PFSK-1 (cell line): ENCODE results near the gene NSDHL.

ENCODE experiments used
- FOXP2 ChIP-seq: optimal IDR thresholded peaks from 2 replicates; pipeline ENCODE3; 2011; ENCODE audit warnings: borderline replicate concordance, control low read depth, inconsistent platforms; ENCODE audit not compliant: insufficient read depth; ENCODE audit errors: extremely low read length, extremely low read depth
- POLR2AphosphoS5 ChIP-seq: IDR thresholded peaks from 2 replicates; pipeline ENCODE4 v1.6.1; 2012; ENCODE audit warnings: low read depth, mild to moderate bottlenecking, control low read depth, low read length, moderate library complexity
- SIN3A ChIP-seq: IDR thresholded peaks from 2 replicates; pipeline ENCODE4 v1.6.1; 2012; ENCODE audit warnings: mild to moderate bottlenecking, low read length, moderate library complexity, borderline replicate concordance; ENCODE audit not compliant: insufficient read depth
- TAF1 ChIP-seq: IDR thresholded peaks from 2 replicates; pipeline ENCODE4 v1.6.1; 2012; ENCODE audit warnings: low read length, control low read depth, borderline replicate concordance; ENCODE audit not compliant: insufficient read depth
- TF ChIP-seq, protein P1 (sequence below), 2 experiments: IDR thresholded peaks; 2 replicates each; pipeline versions ENCODE4 v1.6.1 to v1.8.0; 2011 to 2012; ENCODE audit warnings: low read depth in 2 of 2, low read length in 2 of 2, control low read depth in 1 of 2, inconsistent platforms in 1 of 2, mild to moderate bottlenecking in 1 of 2, moderate library complexity in 1 of 2; ENCODE audit not compliant: insufficient read depth in 1 of 2

The NSDHL gene

DNA sequence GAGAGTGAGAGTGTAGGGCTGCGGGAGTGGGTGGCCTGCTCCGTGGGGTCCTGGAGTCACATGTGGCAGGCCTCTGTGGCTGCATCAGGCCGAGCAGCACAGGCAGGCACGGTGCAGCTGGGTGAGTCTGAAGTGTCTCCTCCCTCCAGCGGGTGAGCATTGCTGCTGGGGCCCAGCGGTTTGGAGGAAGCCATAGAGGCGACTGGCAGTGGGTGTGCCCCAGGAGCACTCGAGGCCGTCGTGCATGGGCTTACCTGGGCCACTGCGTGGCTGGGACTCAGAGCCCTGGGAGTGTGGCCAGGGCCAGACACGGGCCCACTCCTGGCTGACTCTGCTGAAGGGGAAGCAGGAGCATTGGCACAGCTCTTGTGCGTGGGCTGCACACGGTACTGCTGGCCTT is 77.6 kb downstream of the NSDHL start:
- no peak for TF ChIP-seq TAF1
- no peak for TF ChIP-seq FOXP2
- TF ChIP-seq SIN3A: no peak
- TF ChIP-seq, protein P1, sequence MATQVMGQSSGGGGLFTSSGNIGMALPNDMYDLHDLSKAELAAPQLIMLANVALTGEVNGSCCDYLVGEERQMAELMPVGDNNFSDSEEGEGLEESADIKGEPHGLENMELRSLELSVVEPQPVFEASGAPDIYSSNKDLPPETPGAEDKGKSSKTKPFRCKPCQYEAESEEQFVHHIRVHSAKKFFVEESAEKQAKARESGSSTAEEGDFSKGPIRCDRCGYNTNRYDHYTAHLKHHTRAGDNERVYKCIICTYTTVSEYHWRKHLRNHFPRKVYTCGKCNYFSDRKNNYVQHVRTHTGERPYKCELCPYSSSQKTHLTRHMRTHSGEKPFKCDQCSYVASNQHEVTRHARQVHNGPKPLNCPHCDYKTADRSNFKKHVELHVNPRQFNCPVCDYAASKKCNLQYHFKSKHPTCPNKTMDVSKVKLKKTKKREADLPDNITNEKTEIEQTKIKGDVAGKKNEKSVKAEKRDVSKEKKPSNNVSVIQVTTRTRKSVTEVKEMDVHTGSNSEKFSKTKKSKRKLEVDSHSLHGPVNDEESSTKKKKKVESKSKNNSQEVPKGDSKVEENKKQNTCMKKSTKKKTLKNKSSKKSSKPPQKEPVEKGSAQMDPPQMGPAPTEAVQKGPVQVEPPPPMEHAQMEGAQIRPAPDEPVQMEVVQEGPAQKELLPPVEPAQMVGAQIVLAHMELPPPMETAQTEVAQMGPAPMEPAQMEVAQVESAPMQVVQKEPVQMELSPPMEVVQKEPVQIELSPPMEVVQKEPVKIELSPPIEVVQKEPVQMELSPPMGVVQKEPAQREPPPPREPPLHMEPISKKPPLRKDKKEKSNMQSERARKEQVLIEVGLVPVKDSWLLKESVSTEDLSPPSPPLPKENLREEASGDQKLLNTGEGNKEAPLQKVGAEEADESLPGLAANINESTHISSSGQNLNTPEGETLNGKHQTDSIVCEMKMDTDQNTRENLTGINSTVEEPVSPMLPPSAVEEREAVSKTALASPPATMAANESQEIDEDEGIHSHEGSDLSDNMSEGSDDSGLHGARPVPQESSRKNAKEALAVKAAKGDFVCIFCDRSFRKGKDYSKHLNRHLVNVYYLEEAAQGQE (IDR thresholded peaks at IDR 0.05; ENCODE audit: insufficient read depth in 1 of 2, low read depth in 2 of 2, low read length in 2 of 2): no peak
- no peak for TF ChIP-seq POLR2AphosphoS5

DNA sequence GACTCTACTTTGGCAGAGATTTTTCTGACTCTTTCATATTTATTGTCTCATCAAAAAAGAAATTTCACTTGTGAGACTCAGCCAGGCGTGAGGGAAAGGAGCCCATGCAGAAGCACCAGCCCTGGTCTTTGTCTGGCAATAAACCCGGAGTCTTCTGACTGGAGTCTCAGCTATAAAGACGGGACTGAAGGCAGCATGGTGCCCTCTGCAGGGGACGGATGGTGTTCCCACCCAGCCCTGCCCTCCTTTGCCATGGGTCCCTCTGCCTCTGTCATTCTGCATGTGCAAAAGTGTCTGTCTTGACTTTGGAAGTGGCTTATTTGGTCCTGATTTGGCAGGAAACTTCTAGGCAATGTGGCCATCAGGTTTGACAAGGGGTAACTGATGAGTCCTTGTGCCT is 81.2 kb downstream of the NSDHL start:
- TF ChIP-seq SIN3A (no peak), POLR2AphosphoS5 (no peak)

DNA sequence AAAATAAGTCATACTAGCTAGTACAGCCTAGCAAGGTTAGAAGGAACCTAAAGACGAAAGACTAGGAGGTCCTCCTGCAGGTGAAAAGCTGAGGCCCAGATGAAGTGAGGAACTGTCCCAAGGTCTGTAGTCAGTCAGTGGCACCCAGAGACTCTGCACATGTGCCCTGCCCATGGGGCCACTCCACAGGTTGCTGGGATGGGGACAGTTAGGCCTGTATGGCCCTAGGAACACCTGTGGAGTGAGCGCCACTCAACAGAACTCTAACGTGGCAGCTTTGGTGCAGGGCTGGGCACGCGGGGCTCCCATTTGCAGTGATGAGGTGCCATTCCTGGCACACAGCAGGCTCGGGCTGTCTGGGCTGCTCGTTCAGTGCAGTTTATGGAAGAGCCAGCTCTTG is 81.8 kb downstream of the NSDHL start:
- TF ChIP-seq TAF1 (no peak), POLR2AphosphoS5 (no peak), SIN3A (no peak), FOXP2 (no peak)
- TF ChIP-seq, protein P1 (IDR thresholded peaks at IDR 0.05; ENCODE audit: insufficient read depth in 1 of 2, low read depth in 2 of 2, low read length in 2 of 2): no peak

DNA sequence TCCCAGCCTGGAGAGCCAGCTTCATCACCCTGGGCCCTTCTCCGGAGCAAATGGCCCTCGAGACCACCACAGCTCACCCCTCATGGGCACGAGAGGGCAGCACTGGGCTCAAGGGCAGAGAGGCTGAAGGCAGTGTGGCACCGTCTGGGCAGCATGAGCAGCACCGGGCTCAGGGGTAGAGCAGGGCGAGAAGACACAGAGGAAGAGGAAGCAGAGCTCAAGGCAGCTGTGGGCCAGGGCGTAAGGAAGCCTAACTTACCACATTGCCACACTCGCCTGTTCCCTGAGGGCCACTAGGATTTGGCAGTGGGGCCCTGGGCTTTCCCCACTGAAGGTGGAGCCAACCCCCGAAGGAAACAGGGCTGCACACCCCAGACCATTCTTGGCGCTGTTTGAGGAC is 82.5 kb downstream of the NSDHL start:
- TF ChIP-seq FOXP2 (no peak), POLR2AphosphoS5 (no peak), SIN3A (no peak), TAF1 (no peak)
- TF ChIP-seq, protein P1 (IDR thresholded peaks at IDR 0.05; ENCODE audit: insufficient read depth in 1 of 2, low read depth in 2 of 2, low read length in 2 of 2): no peak

DNA sequence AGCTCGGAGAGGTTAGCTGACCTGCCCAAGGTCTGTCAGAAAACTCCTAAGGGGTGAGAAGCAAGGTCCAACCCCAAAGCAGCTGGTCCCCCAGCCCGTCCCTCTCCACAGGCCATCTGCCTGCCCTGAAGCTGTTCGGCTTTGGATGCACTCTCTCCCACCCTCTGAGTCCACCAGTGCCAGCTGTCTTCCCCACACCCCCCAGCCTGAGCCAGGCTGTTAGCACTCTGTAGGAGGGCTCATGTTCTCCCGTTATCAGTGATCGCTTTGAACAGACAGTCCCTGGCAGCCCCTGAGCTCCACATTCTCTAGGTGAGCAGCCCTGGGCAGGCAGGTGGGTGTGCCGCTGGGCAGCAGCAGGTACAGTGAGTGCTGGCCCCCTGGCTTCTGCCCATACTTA is 83.0 kb downstream of the NSDHL start:
- no peak for TF ChIP-seq POLR2AphosphoS5
- no peak for TF ChIP-seq FOXP2
- TF ChIP-seq, protein P1 (IDR thresholded peaks at IDR 0.05; ENCODE audit: insufficient read depth in 1 of 2, low read depth in 2 of 2, low read length in 2 of 2): no peak
- TF ChIP-seq SIN3A: no peak
- TF ChIP-seq TAF1: no peak
